ENCODE results near the gene SLC39A11.
A peak's percentile ranks its signal among the peaks of the same experiment; 100 is the strongest.

The SLC39A11 gene

DNA sequence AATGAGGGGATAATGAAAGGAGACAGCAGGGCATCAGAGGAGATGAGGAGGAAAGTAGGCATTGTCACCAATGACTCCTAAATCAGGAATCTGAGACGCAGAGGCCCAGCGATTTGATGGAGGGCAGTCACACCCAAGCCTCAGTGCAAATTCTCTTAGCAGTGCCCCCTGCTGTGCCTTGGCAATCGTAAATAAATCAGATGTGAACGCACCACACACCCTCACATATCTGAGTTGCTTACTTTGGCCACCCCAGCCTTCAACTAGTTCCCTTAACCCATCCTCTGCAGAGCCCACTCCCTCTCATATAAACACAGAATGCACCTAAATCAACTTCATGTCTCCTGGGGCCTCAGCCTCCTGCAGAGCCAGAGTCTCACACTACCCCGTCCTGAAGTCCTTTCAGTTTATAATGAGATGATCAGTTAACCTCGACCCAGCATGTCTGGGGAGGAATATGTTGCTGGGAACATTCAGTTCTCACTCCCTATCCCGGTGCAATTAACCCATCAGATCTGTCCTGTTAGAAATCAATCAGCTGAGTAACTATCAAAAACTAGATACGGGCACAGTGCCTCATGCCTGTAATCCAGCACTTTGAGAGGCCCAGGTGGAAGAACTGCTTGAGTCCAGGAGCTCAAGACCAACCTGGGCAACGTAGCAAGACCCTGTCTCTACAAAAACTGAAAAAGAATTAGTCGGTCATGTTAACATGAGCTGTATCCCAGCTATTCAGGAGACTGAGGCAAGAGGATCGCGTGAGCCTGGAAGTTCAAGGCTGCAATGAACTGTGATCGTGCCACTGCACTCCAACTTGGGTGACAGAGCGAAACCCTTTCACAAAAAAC lies 78.4 kb downstream of the SLC39A11 start:
- H3K4me3 ChIP-seq (ENCODE audit: low read depth, low read length): no peak overlapping the region
- no peaks in the 10 kb centered on the region for H3K36me3 ChIP-seq (replicated peaks)
- no peak overlapping the region for H3K27ac ChIP-seq
- H3K27me3 ChIP-seq (replicated peaks): no peaks in the 10 kb centered on the region
- in situ Hi-C loops (cut with HindIII; ENCODE audit: low pct_ligation_motif_present, low sequenced_read_pairs): no loop called here
- DNase-seq: peak; percentile 35
- TF ChIP-seq, protein P1, sequence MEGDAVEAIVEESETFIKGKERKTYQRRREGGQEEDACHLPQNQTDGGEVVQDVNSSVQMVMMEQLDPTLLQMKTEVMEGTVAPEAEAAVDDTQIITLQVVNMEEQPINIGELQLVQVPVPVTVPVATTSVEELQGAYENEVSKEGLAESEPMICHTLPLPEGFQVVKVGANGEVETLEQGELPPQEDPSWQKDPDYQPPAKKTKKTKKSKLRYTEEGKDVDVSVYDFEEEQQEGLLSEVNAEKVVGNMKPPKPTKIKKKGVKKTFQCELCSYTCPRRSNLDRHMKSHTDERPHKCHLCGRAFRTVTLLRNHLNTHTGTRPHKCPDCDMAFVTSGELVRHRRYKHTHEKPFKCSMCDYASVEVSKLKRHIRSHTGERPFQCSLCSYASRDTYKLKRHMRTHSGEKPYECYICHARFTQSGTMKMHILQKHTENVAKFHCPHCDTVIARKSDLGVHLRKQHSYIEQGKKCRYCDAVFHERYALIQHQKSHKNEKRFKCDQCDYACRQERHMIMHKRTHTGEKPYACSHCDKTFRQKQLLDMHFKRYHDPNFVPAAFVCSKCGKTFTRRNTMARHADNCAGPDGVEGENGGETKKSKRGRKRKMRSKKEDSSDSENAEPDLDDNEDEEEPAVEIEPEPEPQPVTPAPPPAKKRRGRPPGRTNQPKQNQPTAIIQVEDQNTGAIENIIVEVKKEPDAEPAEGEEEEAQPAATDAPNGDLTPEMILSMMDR (IDR thresholded peaks at IDR 0.05; ENCODE audit: low read depth, low read length, missing control alignments): no peak

DNA sequence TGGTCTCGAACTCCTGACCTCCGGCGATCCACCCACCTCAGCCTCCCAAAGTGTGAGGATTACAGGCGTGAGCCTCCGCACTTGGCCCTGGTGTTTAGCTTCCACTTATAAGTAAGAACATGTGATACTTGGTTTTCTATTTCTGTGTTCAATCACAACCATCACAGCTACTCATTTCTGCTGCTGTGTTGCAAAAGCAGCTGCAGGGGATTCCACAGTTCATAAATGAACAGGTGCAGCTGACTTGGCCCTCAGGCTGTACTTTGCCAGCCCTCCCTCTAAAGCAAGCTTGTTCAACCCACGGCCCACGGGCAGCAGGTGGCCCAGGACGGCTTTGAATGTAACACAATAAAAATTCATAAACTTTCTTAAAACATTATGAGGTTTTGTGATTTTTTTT lies 79.2 kb downstream of the SLC39A11 start:
- no peak for DNase-seq
- Histone ChIP-seq H3K4me3 (ENCODE audit: low read depth, low read length) (no peak overlapping the region), H3K27me3 (replicated peaks) (no peaks in the 10 kb centered on the region), H3K36me3 (replicated peaks) (no peaks in the 10 kb centered on the region), H3K27ac (no peak overlapping the region)
- in situ Hi-C loops (cut with HindIII; ENCODE audit: low pct_ligation_motif_present, low sequenced_read_pairs): no loop called here
- TF ChIP-seq, protein P1 (IDR thresholded peaks at IDR 0.05; ENCODE audit: low read depth, low read length, missing control alignments): no peak

DNA sequence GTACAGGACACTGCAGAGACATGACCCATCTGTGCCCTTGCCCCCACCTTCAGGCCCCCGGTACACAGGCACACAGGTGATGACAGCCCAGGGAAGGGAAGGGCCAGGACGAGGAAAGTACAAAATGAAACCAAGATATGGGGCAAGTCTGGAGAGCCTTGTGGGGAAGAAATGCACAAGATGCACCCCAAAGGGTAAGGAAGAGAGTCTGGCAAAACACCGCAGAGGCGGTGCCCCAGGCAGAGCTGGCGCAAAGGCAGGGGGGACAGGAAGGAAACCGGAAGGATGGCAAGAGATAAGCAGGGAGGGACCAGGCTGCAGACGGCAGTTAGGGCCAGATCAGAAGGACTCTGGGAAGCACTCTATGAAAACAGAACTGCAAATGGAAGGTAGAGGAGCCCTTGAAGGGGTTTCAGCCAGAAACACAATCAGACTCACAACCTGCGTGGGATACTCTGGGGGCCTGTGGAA lies 81.4 kb downstream of the SLC39A11 start:
- TF ChIP-seq, protein P1 (IDR thresholded peaks at IDR 0.05; ENCODE audit: low read depth, low read length, missing control alignments): no peak
- Histone ChIP-seq H3K36me3 (replicated peaks) (no peaks in the 10 kb centered on the region), H3K27me3 (replicated peaks) (no peaks in the 10 kb centered on the region), H3K4me3 (ENCODE audit: low read depth, low read length) (no peak overlapping the region), H3K27ac (no peak overlapping the region)
- no peak for DNase-seq
- in situ Hi-C loops (cut with HindIII; ENCODE audit: low pct_ligation_motif_present, low sequenced_read_pairs): no loop called here

DNA sequence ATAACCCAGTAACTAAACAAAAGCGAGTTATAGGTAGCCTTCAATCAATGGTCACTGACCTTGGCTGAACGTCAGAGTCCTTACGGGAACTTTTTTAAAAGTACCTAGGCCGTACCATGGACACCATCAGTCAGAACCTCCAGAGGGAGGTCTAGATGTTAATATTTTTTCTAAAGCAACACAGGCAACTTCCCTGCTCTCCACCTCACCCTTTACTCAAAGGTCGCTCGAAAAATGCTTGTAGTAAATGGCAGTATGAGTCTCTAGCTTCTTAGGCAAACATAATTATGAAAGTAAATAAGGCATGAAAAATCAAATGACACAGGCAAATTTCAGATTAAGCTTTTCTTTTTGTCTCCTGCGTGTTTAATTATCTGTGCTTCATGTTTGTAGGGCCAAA lies 82.1 kb downstream of the SLC39A11 start:
- H3K27ac ChIP-seq: no peak overlapping the region
- DNase-seq: no peak
- no peak overlapping the region for H3K4me3 ChIP-seq (ENCODE audit: low read depth, low read length)
- TF ChIP-seq, protein P1 (IDR thresholded peaks at IDR 0.05; ENCODE audit: low read depth, low read length, missing control alignments): no peak
- in situ Hi-C loops (cut with HindIII; ENCODE audit: low pct_ligation_motif_present, low sequenced_read_pairs): no loop called here
- no peaks in the 10 kb centered on the region for H3K36me3 ChIP-seq (replicated peaks)
- H3K27me3 ChIP-seq (replicated peaks): no peaks in the 10 kb centered on the region

DNA sequence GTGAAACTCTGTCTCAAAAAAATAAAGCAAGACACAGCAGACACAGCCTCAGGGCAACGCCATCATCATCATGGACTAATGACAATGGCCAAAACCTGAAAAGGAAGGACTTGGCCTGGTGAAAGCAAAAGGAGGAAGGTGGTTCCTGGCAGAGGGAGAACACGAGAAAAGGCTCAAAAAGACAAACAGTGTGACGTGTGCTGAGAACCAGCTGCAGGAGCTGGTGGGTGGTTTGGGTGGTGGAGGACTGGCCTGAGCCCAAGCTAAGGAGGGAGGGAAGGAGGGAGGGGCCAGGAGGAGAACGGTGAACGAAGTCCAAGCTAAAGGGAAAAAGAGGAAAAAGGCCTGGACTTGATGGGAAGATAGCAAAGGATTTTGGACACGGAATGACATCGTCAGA lies 85.1 kb downstream of the SLC39A11 start:
- Histone ChIP-seq H3K27me3 (replicated peaks) (no peaks in the 10 kb centered on the region), H3K36me3 (replicated peaks) (no peaks in the 10 kb centered on the region), H3K4me3 (ENCODE audit: low read depth, low read length) (no peak overlapping the region), H3K27ac (no peak overlapping the region)
- in situ Hi-C loops (cut with HindIII; ENCODE audit: low pct_ligation_motif_present, low sequenced_read_pairs): no loop called here
- no peak for DNase-seq
- TF ChIP-seq, protein P1 (IDR thresholded peaks at IDR 0.05; ENCODE audit: low read depth, low read length, missing control alignments): no peak
